ENCODE measurements around the gene NMNAT2. TPM values are rescaled to one million over a fixed set of nuclear protein-coding genes. Genes with fewer than 3 reads are reported as not detected.

The NMNAT2 gene
- total and polyA plus RNA-seq, 10 of the 15 experiments (the other 5 are each of a cell fraction or from before 2014, with no cell fraction given): 0.02 to 2.0 (median 0.60) TPM

- ATAC-seq (no peak), DNase-seq (ENCODE audit: low read depth, low spot score) (no peak), FAIRE-seq (no peak)
- SMC1A ChIA-PET (ENCODE audit: uncharacterized antibody, unreplicated experiment): no interaction called here
- Histone ChIP-seq H3K4me2 (ENCODE audit: control insufficient read depth, insufficient read depth) (no peak overlapping the region), H3K4me1 (ENCODE audit: control insufficient read depth, insufficient read depth, low read length) (no peaks in the 10 kb centered on the region), H3K79me2 (ENCODE audit: control insufficient read depth, insufficient read depth, low read length) (no peaks in the 10 kb centered on the region), H2AFZ (ENCODE audit: control insufficient read depth, low read depth, low read length) (no peak overlapping the region), H3K9me3 (replicated peaks; ENCODE audit: control insufficient read depth, insufficient read depth, low read length) (no peaks in the 10 kb centered on the region), H3K36me3 (ENCODE audit: control insufficient read depth in 2 of 2, insufficient read depth in 2 of 2, low read length in 1 of 2) (no peaks in the 10 kb centered on the region), H3K27me3 (replicated peaks in 1 of 2; ENCODE audit: control insufficient read depth in 2 of 2, insufficient read depth in 2 of 2, low read length in 1 of 2) (peaks cover 0 to 2% of the 10 kb centered on the region in 2 experiments; a peak in 1 of 4 replicates), H3K9ac (ENCODE audit: control insufficient read depth, insufficient read depth, low read length) (no peak overlapping the region), H4K20me1 (ENCODE audit: control insufficient read depth, insufficient read depth) (no peaks in the 10 kb centered on the region), H3K27ac (ENCODE audit: control insufficient read depth, insufficient read depth) (no peak overlapping the region), H3K4me3 (no peak overlapping the region)
- no TSS peak for BruUV-seq (replicated peaks)
- 0% methylated on average over 1 of the region's 1 CpG for WGBS (ENCODE audit: insufficient coverage, insufficient replicate concordance, low lambda C conversion rate, missing lambda C conversion rate)
- POLR2A ChIA-PET: no interaction called here
- RAD21 ChIA-PET (ENCODE audit: unreplicated experiment): no interaction called here
- CTCF ChIA-PET: no interaction called here
- TF ChIP-seq SIX5 (IDR thresholded peaks at IDR 0.05; ENCODE audit: low read depth, low read length, severe bottlenecking) (no peak), ZNF384 (IDR thresholded peaks at IDR 0.05; ENCODE audit: borderline replicate concordance, low read depth, low read length) (no peak), BMI1 (IDR thresholded peaks at IDR 0.05; ENCODE audit: borderline replicate concordance) (no peak), KLF5 (IDR thresholded peaks at IDR 0.05; ENCODE audit: partially characterized antibody) (no peak), RBBP5 (conservative IDR thresholded peaks at IDR 0.05) (no peak), NBN (IDR thresholded peaks at IDR 0.05) (no peak), LARP7 (IDR thresholded peaks at IDR 0.05) (no peak)
- intact Hi-C loops (cut with micrococcal nuclease; ENCODE audit: unreplicated experiment): no loop called here
- in situ Hi-C loops (cut with MboI): no loop called here
These were observed 64.6 kb downstream of the NMNAT2 start for GRCh38 chr1:183353597-183353996.

- peak; percentile 31 for FAIRE-seq
- TF ChIP-seq PAX8 (IDR thresholded peaks at IDR 0.05) (no peak), CEBPZ (IDR thresholded peaks at IDR 0.05; ENCODE audit: low read depth, low read length) (no peak), CBX5 (IDR thresholded peaks at IDR 0.05; ENCODE audit: low read depth) (no peak), EZH2 (IDR thresholded peaks at IDR 0.05; ENCODE audit: borderline replicate concordance, control insufficient read depth, low read depth, low read length) (no peak), BACH1 (IDR thresholded peaks at IDR 0.05; ENCODE audit: borderline replicate concordance) (no peak), ATF7 (IDR thresholded peaks at IDR 0.05; ENCODE audit: low read depth) (no peak), EP300 (IDR thresholded peaks at IDR 0.05; ENCODE audit: borderline replicate concordance in 1 of 2, control insufficient read depth in 1 of 2, low read depth in 2 of 2, low read length in 2 of 2) (no peak), CHD1 (IDR thresholded peaks at IDR 0.05; ENCODE audit: low read depth, low read length) (no peak), POLR2AphosphoS2 (IDR thresholded peaks at IDR 0.05; ENCODE audit: low read depth, low read length) (no peak), STAT1 (conservative IDR thresholded peaks at IDR 0.05) (no peak), RCOR1 (conservative IDR thresholded peaks at IDR 0.05; ENCODE audit: low read depth, low read length) (no peak)
These were observed 68.9 kb downstream of the NMNAT2 start for GRCh38 chr1:183349201-183349711.

More at GRCh38 chr1:183349201-183349711, 68.9 kb downstream of the NMNAT2 start:
- no peaks in the 10 kb centered on the region for H3K9me3 ChIP-seq (replicated peaks; ENCODE audit: control insufficient read depth, insufficient read depth, low read length)
- 2% methylated on average over 6 of the region's 6 CpGs for WGBS (ENCODE audit: insufficient coverage, insufficient replicate concordance, low lambda C conversion rate, missing lambda C conversion rate)
- ChIA-PET POLR2A (no interaction called here), RAD21 (ENCODE audit: unreplicated experiment) (no interaction called here), CTCF (no interaction called here), SMC1A (ENCODE audit: uncharacterized antibody, unreplicated experiment) (interaction anchor here (0.8 to 1.6 kb wide), 2 partner anchors 12 to 229 kb away, joined by 3 read pairs; no protein-coding TSS in a partner anchor)
- no peak overlapping the region for H3K4me2 ChIP-seq (ENCODE audit: control insufficient read depth, insufficient read depth)
- H3K36me3 ChIP-seq (ENCODE audit: control insufficient read depth in 2 of 2, insufficient read depth in 2 of 2, low read length in 1 of 2): no peaks in the 10 kb centered on the region
- no peaks in the 10 kb centered on the region for H3K79me2 ChIP-seq (ENCODE audit: control insufficient read depth, insufficient read depth, low read length)
- H3K4me1 ChIP-seq (ENCODE audit: control insufficient read depth, insufficient read depth, low read length): no peaks in the 10 kb centered on the region
- in situ Hi-C loops (cut with MboI) (no loop called here), intact Hi-C loops (cut with micrococcal nuclease; ENCODE audit: unreplicated experiment) (no loop called here)
- peaks cover 2 to 3% of the 10 kb centered on the region in 2 experiments; a peak in 1 of 4 replicates for H3K27me3 ChIP-seq (replicated peaks in 1 of 2; ENCODE audit: control insufficient read depth in 2 of 2, insufficient read depth in 2 of 2, low read length in 1 of 2)
- no peak overlapping the region for H2AFZ ChIP-seq (ENCODE audit: control insufficient read depth, low read depth, low read length)
- no peaks in the 10 kb centered on the region for H4K20me1 ChIP-seq (ENCODE audit: control insufficient read depth, insufficient read depth)
- ATAC-seq (no peak), DNase-seq (ENCODE audit: low read depth, low spot score) (no peak)
- no peak overlapping the region for H3K4me3 ChIP-seq
- no TSS peak for BruUV-seq (replicated peaks)
- no peak overlapping the region for H3K27ac ChIP-seq (ENCODE audit: control insufficient read depth, insufficient read depth)
- H3K9ac ChIP-seq (ENCODE audit: control insufficient read depth, insufficient read depth, low read length): no peak overlapping the region

All from GM12878 (cell line).